Measurements from ENCODE around the gene TLX2.
"Not testable (repeated sequence)": the region's sequence is repeated elsewhere in the genome, so short reads cannot be mapped to it uniquely, and the experiment has no call there.

The TLX2 gene

GRCh38 chr2:74558284-74559230 lies 44.3 kb downstream of the TLX2 start:
- DNase-seq = no peak

GRCh38 chr2:74559912-74560311 lies 45.7 kb downstream of the TLX2 start:
- DNase-seq = no peak

DNA sequence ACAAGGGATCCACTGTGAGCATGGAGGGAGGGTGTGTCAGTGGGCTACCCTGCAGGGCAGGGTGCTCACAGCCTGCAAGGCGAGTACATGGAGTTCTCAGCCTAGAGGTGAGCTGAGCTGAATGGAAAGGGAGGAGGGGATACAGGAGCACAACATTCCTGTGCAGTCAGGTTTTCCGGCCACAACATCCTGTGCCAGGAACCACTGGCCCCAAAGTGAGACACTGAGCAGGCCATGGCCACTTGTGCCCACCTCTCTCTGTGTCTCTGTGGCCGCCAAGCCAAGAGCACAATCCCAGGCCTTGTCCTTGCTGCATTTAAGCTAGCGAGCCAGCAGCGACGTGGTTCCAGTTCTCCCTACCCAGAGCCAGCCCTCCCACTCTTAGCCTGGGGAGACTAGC lies 46.3 kb downstream of the TLX2 start:
- DNase-seq = no peak

DNA sequence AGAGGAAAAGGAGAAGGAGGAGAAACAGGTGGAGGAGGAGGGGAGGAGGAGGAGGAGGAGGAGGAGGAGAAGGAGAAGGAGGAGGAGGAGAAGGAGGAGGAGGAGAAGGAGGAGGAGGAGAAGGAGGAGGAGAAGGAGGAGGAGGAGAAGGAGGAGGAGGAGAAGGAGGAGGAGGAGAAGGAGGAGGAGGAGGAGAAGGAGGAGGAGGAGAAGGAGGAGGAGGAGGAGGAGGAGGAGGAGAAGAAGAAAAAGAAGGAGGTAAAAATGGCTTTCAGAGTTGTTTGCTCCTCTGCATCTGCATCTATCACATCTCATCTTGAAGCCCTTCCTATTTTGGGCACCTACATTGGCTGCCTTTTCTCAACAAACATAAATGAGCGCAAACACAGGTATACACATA lies 46.8 kb downstream of the TLX2 start:
- DNase-seq = not testable (repeated sequence)

- no peak for DNase-seq
Measured at GRCh38 chr2:74562126-74562775, 48.0 kb downstream of the TLX2 start.

DNA sequence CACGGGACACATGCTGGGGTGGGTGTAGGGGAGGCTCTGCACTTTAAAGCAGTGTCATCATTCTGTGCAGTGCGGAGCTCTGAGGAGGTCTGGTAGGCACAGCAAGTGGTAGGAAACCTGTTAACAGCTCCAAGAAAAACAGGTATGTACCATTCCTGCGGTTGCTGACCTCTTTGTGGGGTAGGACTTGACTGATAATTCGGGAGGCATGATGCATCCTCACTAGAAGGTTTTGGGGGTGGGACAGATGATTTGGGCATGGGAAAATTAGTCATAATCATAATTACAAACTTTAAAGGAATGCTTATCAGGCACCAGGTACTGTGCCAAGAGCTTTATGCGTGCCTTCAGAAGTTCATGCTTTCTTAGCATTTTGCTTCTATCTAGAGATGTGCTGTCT lies 50.0 kb downstream of the TLX2 start:
- DNase-seq = no peak

- DNase-seq = no peak
Measured at GRCh38 chr2:74566076-74566753, 52.0 kb downstream of the TLX2 start.

GRCh38 chr2:74566754-74567085 lies 52.5 kb downstream of the TLX2 start:
- no peak for DNase-seq

Data from SW 1271 (cell line).